Measurements from ENCODE around the gene TCN1. TPM values are rescaled to one million over a fixed set of nuclear protein-coding genes. Genes with fewer than 3 reads are reported as not detected.

Gene TCN1
- polyA plus RNA-seq, 1 donor, result 0.31 TPM

Other genes with a start within 250 kb of the TCN1 start
- 28.7 TPM for gene PATL1, start 197.4 kb downstream of the TCN1 start, polyA plus RNA-seq (ENCODE audit: insufficient read length)
- gene OR10V1, start 152.6 kb downstream of the TCN1 start, polyA plus RNA-seq (ENCODE audit: insufficient read length), result not detected
- 4.1 TPM for gene STX3, start 111.1 kb downstream of the TCN1 start, polyA plus RNA-seq (ENCODE audit: insufficient read length)
- gene MRPL16, start 55.7 kb downstream of the TCN1 start, polyA plus RNA-seq (ENCODE audit: insufficient read length), result 36.0 TPM
- gene CBLIF, start 21.0 kb downstream of the TCN1 start, polyA plus RNA-seq (ENCODE audit: insufficient read length), result not detected
- not detected for gene OOSP3, start 12.3 kb upstream of the TCN1 start, polyA plus RNA-seq (ENCODE audit: insufficient read length)
- not detected for gene OOSP1, start 71.9 kb upstream of the TCN1 start, polyA plus RNA-seq (ENCODE audit: insufficient read length)
- gene OOSP4A, start 97.5 kb upstream of the TCN1 start, polyA plus RNA-seq (ENCODE audit: insufficient read length), result not detected
- not detected for gene OOSP4B, start 150.7 kb upstream of the TCN1 start, polyA plus RNA-seq (ENCODE audit: insufficient read length)
- gene OOSP2, start 173.9 kb upstream of the TCN1 start, polyA plus RNA-seq (ENCODE audit: insufficient read length), result not detected
- gene MS4A3, start 190.2 kb upstream of the TCN1 start, polyA plus RNA-seq (ENCODE audit: insufficient read length), result 1.1 TPM
- gene MS4A2, start 222.2 kb upstream of the TCN1 start, polyA plus RNA-seq (ENCODE audit: insufficient read length), result 0.10 TPM